GM12872 (cell line): ENCODE results near the gene ADPGK.

Experiments used
- TF ChIP-seq, protein P1 (sequence below): IDR thresholded peaks from 3 replicates; pipeline ENCODE4 v1.5.1; 2011; ENCODE audit warnings: low read depth, mild to moderate bottlenecking, low read length, moderate library complexity; ENCODE audit not compliant: insufficient read depth

The ADPGK gene

DNA sequence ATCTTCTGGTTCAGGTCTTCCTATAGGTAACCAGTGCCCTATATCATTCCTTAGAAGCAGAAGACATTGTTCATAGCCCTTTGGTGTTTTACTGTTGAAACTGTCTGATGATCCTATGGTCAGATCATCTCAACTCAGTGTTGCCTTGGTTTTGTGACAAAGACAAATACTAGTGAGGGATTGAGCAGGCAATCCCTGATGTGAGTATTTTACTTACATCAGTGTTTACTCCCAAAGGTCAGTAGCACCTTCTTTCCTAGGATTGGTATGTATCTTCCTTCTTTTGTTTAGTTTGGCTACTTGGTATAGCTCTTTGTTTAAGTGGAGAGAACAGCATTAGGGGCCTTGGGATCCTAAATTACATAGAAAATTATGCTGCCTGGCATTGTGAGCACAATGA lies 56.4 kb downstream of the ADPGK start:
- TF ChIP-seq, protein P1, sequence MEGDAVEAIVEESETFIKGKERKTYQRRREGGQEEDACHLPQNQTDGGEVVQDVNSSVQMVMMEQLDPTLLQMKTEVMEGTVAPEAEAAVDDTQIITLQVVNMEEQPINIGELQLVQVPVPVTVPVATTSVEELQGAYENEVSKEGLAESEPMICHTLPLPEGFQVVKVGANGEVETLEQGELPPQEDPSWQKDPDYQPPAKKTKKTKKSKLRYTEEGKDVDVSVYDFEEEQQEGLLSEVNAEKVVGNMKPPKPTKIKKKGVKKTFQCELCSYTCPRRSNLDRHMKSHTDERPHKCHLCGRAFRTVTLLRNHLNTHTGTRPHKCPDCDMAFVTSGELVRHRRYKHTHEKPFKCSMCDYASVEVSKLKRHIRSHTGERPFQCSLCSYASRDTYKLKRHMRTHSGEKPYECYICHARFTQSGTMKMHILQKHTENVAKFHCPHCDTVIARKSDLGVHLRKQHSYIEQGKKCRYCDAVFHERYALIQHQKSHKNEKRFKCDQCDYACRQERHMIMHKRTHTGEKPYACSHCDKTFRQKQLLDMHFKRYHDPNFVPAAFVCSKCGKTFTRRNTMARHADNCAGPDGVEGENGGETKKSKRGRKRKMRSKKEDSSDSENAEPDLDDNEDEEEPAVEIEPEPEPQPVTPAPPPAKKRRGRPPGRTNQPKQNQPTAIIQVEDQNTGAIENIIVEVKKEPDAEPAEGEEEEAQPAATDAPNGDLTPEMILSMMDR = no peak

DNA sequence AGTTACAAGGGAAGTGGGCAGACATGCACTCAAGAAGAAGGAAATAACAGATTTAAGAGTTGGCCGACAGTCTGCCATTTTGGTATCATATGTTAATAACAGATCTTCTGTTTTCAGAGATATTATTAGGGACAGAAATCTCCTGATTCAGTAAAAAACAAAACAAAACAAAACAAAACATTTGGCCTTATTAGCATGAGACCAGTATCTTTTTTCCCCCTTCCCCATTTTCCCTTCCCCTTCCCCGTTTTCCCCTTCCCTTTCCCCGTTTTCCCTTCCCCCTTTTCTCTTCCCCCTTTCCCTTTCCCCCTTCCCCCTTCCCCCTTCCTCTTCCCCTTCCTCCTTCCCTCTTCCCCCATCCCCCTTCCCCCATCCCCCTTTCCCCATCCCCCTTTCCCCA lies 58.1 kb downstream of the ADPGK start:
- TF ChIP-seq, protein P1 = no peak

DNA sequence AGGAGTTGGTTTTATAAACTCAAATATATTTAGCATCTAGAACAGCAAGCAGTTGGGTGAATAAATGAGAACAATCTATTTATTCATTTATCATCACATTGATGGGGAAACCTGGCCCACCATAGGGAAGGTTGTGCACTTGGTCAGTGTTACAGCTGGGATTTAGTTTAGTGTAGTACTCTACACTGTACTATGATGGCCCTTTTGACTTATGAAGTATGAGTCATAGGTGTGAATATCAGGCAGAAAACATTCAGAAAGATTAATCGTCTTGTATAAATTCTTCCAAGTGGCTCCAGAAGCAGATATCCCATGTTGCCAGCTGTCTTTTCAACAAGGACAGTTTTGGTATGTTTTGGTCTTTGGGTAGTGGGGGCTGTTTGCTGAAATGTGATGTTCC lies 59.5 kb downstream of the ADPGK start:
- TF ChIP-seq, protein P1 = no peak

DNA sequence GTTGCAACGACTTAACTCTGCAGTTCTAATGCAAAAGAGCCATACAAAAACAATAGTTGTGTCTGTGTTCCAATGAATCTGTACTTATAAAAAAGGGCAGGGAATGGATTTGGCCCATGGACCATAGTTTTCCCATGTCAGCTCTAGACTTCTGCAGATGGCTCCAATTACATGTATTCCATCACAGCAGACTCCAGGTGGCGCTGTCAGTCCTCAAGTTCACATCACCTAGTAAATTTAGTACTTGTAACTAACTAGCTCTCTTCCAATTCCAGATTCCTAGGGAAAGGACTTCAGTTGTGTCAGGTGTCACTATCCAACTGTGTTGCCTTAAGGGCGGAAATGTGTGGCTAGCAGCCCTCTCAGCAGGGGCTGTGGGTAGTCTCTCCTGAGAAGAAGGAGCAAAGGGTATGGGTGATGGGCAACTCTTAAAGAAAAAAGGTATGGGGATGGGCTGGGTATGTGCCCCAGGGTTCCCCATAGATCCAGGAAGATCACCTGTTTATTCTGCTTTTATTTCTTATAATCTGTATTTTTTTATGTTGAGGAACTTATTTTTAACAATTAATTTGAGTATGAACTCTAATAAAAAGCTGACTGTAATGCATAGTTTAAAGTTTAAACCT lies 61.4 kb downstream of the ADPGK start:
- TF ChIP-seq, protein P1 = peak; percentile 77

DNA sequence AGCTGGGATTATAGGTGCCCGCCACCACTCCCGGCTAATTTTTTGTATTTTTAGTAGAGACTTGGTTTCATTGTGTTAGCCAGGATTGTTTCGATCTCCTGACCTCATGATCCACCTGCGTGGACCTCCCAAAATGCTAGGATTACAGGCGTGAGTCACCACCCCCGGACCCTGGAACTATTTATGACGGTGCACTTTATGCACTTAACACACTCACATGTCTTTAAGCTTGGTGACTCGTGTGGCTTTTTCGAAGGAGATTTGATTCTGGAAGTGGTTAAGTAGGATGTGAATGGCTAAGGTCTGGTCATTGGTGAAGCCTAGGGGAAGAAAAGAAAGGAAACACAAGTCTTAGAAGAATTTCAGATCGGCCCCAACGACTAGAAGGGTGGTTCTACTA lies 77.3 kb downstream of the ADPGK start:
- TF ChIP-seq, protein P1 = no peak
